Measurements from ENCODE around the gene RABGEF1.
"Not testable (repeated sequence)": the region's sequence is repeated elsewhere in the genome, so short reads cannot be mapped to it uniquely, and the experiment has no call there.

RABGEF1 gene

DNA sequence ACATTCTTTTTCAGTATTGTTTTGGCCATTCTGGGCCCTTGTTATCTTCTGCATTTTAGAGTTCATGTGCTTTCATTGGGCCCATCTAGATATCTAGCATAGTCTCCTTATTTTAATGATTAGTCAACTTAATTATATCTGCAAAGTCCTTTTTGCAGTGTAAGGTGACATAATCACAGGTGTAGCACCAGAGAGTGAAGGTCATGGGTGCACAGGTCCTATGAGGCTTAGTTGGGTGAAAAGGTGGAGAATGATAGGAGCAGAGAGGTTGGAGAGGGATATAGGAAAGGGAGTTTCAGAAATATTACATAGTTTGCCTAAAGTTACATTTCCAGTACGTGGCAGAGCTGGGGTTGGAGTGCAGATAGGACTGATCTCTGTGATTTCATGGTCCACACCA is 24.4 kb downstream of the RABGEF1 start:
- not testable (repeated sequence) for DNase-seq (ENCODE audit: low read depth, low spot score)

DNA sequence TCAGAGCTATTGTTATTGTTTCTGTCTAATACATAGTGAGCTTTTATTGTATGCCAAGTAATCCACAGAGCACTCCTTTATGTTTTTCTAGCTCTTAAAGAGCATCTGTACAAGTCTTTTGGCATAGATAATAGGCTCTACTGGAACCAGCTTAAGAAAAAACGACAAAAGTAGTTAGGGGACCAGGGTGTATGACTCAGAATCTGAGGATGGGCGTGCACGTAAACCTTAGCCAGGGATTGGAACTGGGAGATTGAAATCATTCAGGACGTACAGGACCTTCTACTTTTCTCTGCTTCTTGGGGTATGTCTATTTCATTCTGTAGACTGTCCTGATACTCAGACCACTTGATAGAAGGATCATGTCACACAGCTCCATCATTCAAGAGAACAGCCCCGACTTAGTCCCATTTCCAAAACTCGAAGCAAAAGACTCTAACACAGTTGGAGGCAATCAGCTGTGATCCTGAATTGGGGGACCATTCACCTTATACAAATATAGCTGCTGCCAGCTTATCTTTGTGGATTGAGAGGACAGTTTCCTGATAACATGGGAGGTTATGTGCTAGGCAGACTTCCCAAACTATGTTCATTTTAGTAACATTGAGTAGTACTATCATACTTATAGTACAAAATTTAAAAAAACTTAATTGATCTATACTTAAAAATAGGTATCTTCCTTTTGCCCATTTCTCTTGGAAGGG is 24.9 kb downstream of the RABGEF1 start:
- DNase-seq (ENCODE audit: low read depth, low spot score), result not testable (repeated sequence)

DNA sequence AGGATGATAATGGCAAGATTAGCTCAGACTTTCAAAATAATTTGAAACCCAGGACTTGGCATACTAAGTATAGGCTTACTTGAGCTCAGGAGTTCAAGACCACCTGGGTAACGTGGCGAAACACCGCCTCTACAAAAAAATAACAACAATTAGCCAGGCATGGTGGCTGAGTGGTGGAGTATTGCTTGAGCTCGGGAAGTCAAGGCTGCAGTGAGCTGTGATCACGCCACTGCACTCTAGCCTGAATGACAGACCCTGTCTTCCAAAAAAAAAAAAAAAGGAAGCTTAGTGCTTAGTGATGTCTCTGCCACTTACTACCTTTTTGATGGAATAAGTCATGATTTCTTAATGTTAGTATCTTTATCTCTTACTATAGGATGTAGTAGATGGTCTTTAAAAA is 25.5 kb downstream of the RABGEF1 start:
- DNase-seq (ENCODE audit: low read depth, low spot score), result no peak

DNA sequence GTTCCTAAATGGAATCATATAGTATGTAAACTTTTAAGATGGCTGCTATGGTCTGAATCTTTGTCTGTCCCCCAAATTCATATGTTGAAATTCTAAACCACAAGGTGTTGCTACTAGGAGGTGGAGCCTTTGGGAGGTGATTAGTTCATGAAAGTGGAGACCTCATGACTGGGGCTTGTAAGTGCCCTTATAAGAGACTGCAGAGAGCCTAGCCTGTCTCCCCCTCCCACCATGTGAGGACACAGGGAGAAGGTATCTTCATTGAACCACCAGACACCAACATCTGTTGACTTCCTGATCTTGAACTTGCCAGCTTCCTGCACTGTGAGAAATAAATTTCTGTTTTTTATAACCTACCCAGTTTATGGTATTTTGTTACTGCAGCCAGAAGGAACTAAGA is 27.0 kb downstream of the RABGEF1 start:
- DNase-seq (ENCODE audit: low read depth, low spot score), result not testable (repeated sequence)

- no peak for DNase-seq (ENCODE audit: low read depth, low spot score)
Observed at GRCh38 chr7:66768865-66769832, 28.6 kb downstream of the RABGEF1 start.

DNA sequence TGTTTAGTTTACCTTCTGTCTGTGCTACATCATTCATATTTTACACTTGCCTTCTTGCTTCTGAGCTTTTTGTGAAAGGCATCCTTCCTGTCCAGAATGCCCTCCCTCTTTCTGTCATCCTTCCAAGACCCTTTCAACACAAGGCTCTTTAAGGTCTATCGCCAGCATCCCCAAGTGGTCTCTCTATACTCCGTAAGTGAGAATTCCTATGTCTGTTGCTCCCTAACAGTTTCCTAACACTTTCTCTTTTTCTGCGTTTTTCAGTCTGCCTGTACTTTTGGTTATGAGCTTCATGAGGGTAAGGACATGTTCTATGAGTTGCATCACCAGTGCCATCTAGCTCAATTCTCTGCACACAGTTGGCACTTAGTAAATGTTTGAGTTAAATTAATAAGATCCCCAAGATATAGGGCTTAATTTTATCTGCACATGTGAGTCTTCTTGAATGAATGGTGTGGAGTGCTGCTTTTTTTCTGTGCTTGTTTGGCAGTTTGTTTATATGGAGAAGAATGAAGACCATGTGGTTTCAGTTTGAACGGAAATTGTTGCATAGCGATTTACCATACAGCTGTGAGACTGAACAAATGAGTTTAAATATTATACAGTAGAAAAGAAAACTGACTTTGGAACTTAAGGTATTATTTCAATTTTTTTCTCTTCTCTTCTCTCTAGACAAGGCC is 29.4 kb downstream of the RABGEF1 start:
- DNase-seq (ENCODE audit: low read depth, low spot score), result no peak

DNA sequence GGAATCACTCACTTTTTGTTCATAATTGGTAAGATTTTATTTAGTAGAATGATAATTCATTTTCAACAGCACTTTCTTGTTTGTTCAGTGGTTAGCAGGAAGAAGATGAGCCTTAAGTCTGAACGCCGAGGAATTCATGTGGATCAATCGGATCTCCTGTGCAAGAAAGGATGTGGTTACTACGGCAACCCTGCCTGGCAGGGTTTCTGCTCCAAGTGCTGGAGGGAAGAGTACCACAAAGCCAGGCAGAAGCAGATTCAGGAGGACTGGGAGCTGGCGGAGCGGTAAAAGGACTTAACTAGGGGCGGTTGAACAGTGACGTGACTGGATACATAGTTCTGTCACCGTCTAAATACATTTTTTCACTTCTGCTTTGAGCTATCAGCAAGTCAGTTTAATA is 31.3 kb downstream of the RABGEF1 start:
- no peak for DNase-seq (ENCODE audit: low read depth, low spot score)

- not testable (repeated sequence) for DNase-seq (ENCODE audit: low read depth, low spot score)
Observed at GRCh38 chr7:66773744-66774143, 33.2 kb downstream of the RABGEF1 start.

- not testable (repeated sequence) for DNase-seq (ENCODE audit: low read depth, low spot score)
Observed at GRCh38 chr7:66776383-66776782, 35.9 kb downstream of the RABGEF1 start.

- no peak for DNase-seq (ENCODE audit: low read depth, low spot score)
Observed at GRCh38 chr7:66776800-66777442, 36.4 kb downstream of the RABGEF1 start.

GRCh38 chr7:66778201-66778600 is 37.7 kb downstream of the RABGEF1 start:
- DNase-seq (ENCODE audit: low read depth, low spot score), result no peak

DNA sequence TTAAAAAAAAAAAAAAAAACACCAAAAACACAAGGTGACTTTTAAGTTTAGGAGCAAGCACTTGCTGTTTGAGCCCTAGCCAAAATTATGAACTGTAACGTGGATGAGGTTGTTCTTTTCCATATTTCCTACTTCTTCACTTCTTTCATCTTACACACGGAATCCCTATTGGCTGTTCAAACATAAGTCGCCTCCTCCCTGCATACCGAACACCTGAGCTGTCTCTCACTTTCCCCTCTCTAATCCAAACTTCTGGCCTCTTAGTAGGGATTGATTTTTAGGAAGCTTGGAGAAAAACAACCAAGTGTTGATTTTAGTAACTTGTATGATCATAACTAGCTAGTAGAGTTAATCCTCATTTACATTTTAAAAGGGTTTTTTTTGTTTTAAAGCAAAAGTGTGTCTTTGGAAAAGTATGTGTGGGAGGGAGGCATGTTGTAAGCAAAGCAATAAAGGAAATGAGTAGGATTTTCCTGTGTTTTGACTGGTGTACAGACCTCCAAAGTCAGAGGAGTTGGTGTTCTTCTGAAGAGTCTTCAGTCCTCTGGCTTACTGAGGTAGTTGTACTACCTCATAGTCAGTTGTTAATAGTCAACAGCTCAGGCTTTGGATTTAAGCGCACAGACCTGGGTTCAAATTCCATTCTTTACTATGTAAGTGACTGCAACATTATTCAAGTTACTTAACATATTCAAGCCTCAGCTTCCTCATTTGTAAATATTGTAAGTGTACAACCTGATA is 39.3 kb downstream of the RABGEF1 start:
- no peak for DNase-seq (ENCODE audit: low read depth, low spot score)

DNA sequence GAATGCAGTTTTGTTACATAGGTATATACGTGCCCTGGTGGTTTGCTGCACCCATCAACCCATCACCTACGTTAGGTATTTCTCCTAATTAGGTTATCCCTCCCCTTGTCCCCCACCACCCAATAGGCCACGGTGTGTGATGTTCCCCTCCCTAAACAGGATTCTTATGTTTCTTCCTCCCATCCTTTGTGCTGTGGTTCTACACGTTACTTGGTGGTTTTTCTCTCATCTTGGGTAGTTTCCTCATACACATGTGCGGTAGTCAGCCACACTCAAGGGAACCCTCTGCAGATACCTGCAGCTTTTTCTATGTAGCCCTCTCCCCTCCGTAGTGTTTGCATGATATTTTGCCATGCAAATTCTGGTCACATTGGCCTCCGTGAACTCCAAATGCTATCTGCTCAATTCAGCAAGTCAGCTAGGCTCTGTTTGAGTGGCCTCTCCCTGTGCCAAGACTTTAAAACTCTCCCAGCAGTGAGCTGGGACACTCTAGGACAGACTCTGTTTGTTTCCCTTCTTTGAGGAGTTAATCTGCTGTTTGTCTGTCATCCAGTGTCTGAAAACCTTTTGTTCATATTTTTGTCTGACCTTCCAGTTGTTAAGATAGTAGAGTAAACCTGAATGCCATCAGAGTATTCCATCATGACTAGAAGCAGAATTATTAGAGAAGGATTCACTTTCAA is 41.0 kb downstream of the RABGEF1 start:
- no peak for DNase-seq (ENCODE audit: low read depth, low spot score)

DNA sequence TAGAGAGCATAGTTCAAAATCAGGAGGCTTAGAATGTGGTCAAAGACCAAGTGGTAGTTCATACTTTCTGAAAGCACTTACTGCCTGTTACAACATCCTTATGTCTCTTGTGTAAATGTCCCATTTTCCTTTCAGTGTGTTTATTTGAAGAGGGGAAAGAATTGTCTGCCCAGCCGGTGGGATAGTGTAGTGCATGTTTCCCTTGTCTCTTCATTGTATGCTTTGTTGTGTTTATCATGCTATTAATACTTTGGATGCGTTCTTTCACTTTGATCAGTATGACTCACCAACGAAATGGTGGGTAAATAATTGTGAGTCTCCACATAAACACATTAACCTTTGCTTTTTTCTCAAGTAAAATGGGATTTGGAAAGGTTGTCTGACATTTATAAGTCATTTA is 42.3 kb downstream of the RABGEF1 start:
- not testable (repeated sequence) for DNase-seq (ENCODE audit: low read depth, low spot score)

- DNase-seq (ENCODE audit: low read depth, low spot score), result not testable (repeated sequence)
Observed at GRCh38 chr7:66783887-66784595, 43.5 kb downstream of the RABGEF1 start.

DNA sequence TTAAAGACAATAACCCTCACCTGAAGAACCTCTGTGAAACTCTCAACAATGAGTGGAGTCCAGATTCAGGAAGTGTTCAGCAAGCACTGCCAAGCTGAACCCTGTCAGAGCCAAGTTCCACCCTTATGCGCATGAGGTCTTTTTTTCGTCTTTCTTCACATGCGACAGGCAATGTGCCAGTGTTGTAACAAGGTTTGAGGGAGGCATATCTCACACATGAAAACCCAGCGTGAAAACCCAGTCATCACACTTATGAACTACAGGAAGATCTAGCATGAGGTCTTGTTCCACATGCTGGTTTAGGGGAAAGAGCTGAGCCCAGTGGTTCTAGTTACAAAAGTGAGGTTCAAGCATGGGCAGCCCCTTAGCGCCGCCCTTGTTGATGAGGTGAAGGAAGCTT is 49.7 kb downstream of the RABGEF1 start:
- DNase-seq (ENCODE audit: low read depth, low spot score), result no peak

DNA sequence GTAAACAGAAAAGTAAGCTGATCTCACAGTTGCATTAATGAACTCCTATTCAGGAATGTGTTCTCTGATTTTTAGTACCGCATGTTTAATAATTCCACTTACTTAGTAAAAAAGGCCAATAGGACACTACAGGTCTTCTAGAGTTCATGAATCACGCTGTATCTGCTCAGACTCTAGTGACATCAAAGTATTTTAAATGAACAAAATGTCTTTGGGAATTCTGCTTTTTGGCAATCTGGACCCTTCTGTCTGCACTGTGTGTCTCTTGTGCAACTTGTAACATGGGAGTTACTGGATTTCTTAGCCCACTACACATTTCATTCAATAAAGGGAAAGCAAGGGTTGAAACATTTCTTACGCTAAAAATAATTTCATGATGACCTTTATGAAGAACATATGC is 50.2 kb downstream of the RABGEF1 start:
- no peak for DNase-seq (ENCODE audit: low read depth, low spot score)

DNA sequence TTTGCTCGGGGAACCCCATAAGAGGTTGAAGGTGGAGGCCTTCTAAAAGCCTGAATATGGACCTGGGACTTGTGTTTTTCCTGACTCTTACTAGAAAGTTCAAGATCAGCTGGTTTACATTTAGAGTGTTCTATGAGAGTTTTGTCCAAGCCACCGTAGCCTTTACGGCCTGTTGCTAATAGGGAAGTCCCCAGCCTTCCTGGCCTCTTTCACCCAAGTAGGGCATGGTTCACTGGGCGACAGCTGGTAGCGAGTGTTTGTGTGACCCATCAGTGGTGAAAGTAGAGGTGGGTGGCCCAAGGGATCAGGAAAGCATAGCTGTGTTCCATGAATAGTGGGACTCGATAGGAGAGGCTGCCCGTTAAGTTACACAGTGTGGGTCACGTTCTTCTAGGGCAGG is 60.1 kb downstream of the RABGEF1 start:
- DNase-seq (ENCODE audit: low read depth, low spot score), result no peak

DNA sequence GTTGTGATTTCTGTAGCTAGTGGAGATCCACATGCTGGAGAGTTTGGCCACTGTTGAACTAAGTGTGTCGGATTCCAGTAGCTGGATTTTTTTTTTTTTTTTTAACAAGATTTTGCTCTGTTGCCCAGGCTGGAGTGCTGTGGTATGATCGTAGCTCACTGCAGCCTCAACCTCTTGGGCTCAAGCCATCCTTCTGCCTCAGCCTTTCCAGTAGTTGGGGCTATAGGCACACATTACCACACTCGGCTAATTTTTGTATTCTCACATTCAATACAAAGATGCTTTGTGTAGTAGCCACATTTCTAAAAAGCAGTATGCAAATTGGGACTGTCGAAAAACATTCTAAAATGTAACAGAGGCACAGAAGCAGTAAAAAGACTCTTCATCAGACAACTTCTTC is 63.5 kb downstream of the RABGEF1 start:
- no peak for DNase-seq (ENCODE audit: low read depth, low spot score)

GRCh38 chr7:66807736-66808135 is 67.2 kb downstream of the RABGEF1 start:
- no peak for DNase-seq (ENCODE audit: low read depth, low spot score)

Measured in activated naive CD8-positive, alpha-beta T cell treated with anti-CD3 and anti-CD28 coated beads, Interleukin-2, amount 50 U/mL, for 16 hours (primary cell).